Upper lobe of right lung (tissue), 1 donor: ENCODE measurements around the gene POT1. TPM values are rescaled to one million over a fixed set of nuclear protein-coding genes. Genes with fewer than 3 reads are reported as not detected.

ENCODE experiments used
- ATAC-seq: fragments of 200-7000 bp; cut with Tn5 transposase; one replicate; pipeline ENCODE4 v1.9.1; 2020; ENCODE audit warnings: mild to moderate bottlenecking, moderate library complexity
- DNase-seq: peaks from one replicate; pipeline ENCODE4 v3.0.0-alpha.2; 2020
- H3K27ac ChIP-seq: fragments of 200-600 bp; one replicate; pipeline ENCODE4 v1.8.0; 2022
- H3K27me3 ChIP-seq: fragments of 200-600 bp; one replicate; pipeline ENCODE4 v1.8.0; 2022; ENCODE audit warnings: mild to moderate bottlenecking
- H3K36me3 ChIP-seq: fragments of 200-600 bp; one replicate; pipeline ENCODE4 v1.8.0; 2022
- H3K4me1 ChIP-seq: fragments of 200-600 bp; one replicate; pipeline ENCODE4 v1.8.0; 2022
- H3K4me3 ChIP-seq: fragments of 200-600 bp; one replicate; pipeline ENCODE4 v1.8.0; 2022; ENCODE audit warnings: mild to moderate bottlenecking
- H3K9me3 ChIP-seq: fragments of 200-600 bp; one replicate; pipeline ENCODE4 v1.8.0; 2022
- intact Hi-C: fragments of 100-400 bp; cut with DNase I; formaldehyde crosslinking; loops from one replicate; pipeline ENCODE4 v1.11.0; 2022
- total RNA-seq: library from RNA; stranded (reverse); fragmentation: NEBNext Ultra II Directional; extraction: Animal tissue kit (Norgen Biotek cat#: 25700); gene quantifications from one replicate; pipeline ENCODE4 v1.2.1, GENCODE V29; 2021
- TF ChIP-seq, protein P1 (sequence below): fragments of 200-600 bp; IDR thresholded peaks from one replicate; pipeline ENCODE4 v1.8.0; 2022; ENCODE audit warnings: antibody characterized with exemption
- donor health status: DM: no; HTN: yes; CAD: no; lungs with severe emphysema.

Gene POT1
- total RNA-seq, 1 donor from 2014 or later: 15.7 TPM

DNA sequence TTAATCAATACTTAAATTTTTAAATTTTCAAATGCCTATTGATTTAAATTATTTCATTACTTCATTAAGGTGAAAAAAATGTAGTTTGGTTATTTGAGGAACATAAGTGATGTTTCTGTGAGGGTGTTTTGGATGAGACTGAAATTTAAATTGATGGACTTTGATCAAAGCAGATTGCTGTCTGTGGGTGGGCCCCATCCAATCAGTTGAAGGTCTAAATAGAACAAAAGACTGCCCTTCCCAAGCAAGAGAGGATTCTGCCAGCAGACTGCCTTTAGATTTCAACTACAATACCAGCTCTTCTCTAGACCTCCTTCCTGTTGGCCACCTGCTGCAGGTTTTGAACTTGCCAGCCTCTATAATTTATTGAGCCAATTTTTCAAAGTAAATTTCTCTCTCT is 149.6 kb downstream of the POT1 start:
- Histone ChIP-seq H3K27ac (no peak overlapping the region), H3K4me3 (no peak overlapping the region), H3K36me3 (no peaks in the 10 kb centered on the region), H3K9me3 (no peaks in the 10 kb centered on the region), H3K4me1 (no peaks in the 10 kb centered on the region), H3K27me3 (no peaks in the 10 kb centered on the region)
- DNase-seq (no peak), ATAC-seq (no peak)
- intact Hi-C loops: no loop called here
- TF ChIP-seq, protein P1, sequence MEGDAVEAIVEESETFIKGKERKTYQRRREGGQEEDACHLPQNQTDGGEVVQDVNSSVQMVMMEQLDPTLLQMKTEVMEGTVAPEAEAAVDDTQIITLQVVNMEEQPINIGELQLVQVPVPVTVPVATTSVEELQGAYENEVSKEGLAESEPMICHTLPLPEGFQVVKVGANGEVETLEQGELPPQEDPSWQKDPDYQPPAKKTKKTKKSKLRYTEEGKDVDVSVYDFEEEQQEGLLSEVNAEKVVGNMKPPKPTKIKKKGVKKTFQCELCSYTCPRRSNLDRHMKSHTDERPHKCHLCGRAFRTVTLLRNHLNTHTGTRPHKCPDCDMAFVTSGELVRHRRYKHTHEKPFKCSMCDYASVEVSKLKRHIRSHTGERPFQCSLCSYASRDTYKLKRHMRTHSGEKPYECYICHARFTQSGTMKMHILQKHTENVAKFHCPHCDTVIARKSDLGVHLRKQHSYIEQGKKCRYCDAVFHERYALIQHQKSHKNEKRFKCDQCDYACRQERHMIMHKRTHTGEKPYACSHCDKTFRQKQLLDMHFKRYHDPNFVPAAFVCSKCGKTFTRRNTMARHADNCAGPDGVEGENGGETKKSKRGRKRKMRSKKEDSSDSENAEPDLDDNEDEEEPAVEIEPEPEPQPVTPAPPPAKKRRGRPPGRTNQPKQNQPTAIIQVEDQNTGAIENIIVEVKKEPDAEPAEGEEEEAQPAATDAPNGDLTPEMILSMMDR: no peak

DNA sequence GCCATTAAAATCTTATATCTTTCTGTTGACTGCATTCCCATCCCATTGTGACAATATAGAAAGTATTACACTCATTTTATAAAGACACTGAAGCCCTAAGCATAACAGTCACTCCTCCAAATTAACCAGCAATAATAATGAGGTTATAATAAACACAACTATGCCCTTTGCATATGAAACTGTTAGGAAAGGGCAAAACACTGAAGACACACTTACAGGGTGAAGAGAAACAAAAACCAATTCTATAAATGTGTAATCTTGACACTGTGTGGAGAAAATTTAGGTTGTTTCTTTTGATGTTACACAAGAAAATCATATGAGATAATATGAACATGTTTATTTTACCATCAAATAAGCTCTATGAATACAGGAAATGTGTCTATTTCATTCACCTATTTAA is 150.0 kb downstream of the POT1 start:
- H3K4me1 ChIP-seq: no peaks in the 10 kb centered on the region
- no peaks in the 10 kb centered on the region for H3K9me3 ChIP-seq
- DNase-seq: no peak
- intact Hi-C loops: no loop called here
- H3K27ac ChIP-seq: no peak overlapping the region
- H3K36me3 ChIP-seq: no peaks in the 10 kb centered on the region
- TF ChIP-seq, protein P1: no peak
- H3K4me3 ChIP-seq: no peak overlapping the region
- no peak for ATAC-seq
- no peaks in the 10 kb centered on the region for H3K27me3 ChIP-seq

DNA sequence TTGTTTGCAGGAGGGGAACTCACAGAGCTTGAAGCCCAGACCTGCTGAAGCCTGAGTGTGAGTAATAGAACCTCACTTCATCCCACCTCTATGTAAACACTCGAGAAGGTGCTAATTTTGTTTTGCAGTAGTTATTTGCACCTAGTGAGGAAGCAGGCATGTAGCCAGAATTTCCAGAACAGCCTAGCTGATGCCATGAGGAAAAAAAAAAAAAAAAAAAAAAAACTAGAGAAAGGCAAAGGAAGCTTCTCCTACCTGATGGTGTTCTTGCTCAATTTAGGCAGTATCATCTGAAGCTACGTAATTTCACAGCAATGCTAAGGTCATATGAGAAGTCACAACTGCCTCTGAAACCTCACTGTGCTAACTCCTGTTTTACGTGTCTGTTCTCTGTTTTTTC is 150.4 kb downstream of the POT1 start:
- Histone ChIP-seq H3K36me3 (no peaks in the 10 kb centered on the region), H3K9me3 (no peaks in the 10 kb centered on the region), H3K27ac (no peak overlapping the region), H3K4me1 (no peaks in the 10 kb centered on the region), H3K27me3 (no peaks in the 10 kb centered on the region), H3K4me3 (no peak overlapping the region)
- intact Hi-C loops: no loop called here
- peak; percentile 60 for ATAC-seq
- TF ChIP-seq, protein P1: no peak
- no peak for DNase-seq

DNA sequence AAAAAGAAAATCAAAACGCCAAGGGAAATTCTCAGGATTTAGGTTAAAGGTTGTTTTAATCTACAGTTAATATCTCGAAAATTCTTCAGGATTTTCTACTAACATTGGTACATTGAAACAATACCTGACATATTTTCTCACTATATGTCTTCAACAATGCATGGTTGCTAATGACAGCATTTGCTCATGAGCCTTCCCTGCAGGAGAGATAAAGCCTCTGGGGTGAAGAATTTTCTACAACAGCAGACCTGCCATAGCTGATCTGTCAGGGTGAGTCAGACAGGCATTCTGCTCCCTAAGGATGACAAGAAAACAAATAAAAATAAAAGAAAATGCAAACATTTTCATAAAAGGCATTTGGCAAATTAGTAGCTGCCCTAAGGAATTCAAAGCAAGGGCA is 152.4 kb downstream of the POT1 start:
- H3K9me3 ChIP-seq: no peaks in the 10 kb centered on the region
- H3K36me3 ChIP-seq: no peaks in the 10 kb centered on the region
- TF ChIP-seq, protein P1: no peak
- intact Hi-C loops: no loop called here
- H3K4me1 ChIP-seq: no peaks in the 10 kb centered on the region
- no peak overlapping the region for H3K4me3 ChIP-seq
- no peaks in the 10 kb centered on the region for H3K27me3 ChIP-seq
- DNase-seq: no peak
- H3K27ac ChIP-seq: no peak overlapping the region
- ATAC-seq: no peak

DNA sequence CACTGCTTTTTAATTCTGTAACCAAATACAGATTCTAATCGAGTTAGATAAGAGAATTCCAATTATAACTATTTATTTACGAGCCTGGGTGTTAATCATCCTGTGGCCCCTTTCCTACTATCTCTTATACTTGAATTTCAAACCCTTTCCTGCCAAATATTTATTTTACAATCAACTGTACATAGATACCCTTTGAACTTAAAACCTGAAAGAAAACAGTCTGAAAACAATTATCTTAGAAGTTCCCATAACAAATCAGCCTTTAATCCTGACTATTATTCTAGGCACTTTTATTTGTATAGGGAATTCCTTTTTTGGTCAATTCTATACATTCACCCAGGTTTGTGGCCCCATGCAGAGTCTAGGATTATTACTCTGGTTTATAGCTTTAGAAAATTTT is 153.5 kb downstream of the POT1 start:
- no peaks in the 10 kb centered on the region for H3K9me3 ChIP-seq
- no peak overlapping the region for H3K27ac ChIP-seq
- no peak for DNase-seq
- H3K36me3 ChIP-seq: no peaks in the 10 kb centered on the region
- no peaks in the 10 kb centered on the region for H3K27me3 ChIP-seq
- no peaks in the 10 kb centered on the region for H3K4me1 ChIP-seq
- intact Hi-C loops: no loop called here
- H3K4me3 ChIP-seq: no peak overlapping the region
- TF ChIP-seq, protein P1: no peak
- no peak for ATAC-seq

DNA sequence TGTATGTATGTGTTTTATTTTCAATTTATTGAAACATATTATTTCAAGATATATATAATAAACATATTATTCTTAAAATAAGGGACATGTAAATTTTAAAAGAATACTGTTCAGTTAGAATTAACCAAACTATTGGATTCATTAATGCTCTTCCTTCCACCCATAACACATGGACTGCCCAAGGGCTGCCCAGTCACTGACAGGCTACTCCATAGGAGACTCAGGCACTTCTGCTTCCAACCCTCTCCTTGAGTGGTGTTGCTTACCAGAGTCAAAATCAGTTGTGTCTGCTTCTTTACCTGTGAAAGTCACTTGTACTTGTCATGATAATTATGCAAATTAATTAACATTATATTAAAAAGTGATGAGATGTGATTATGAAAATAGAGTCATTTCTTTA is 154.2 kb downstream of the POT1 start:
- no peak for ATAC-seq
- H3K27ac ChIP-seq: no peak overlapping the region
- H3K4me1 ChIP-seq: no peaks in the 10 kb centered on the region
- TF ChIP-seq, protein P1: no peak
- intact Hi-C loops: no loop called here
- H3K9me3 ChIP-seq: no peaks in the 10 kb centered on the region
- DNase-seq: no peak
- no peaks in the 10 kb centered on the region for H3K27me3 ChIP-seq
- H3K4me3 ChIP-seq: no peak overlapping the region
- no peaks in the 10 kb centered on the region for H3K36me3 ChIP-seq
